GM23248 (cell line): ENCODE measurements around the gene ETFA. TPM values are rescaled to one million over a fixed set of nuclear protein-coding genes. Genes with fewer than 3 reads are reported as not detected.

Source experiments
- DNase-seq: peaks from one replicate; pipeline ENCODE4 v3.0.0-alpha.2; 2015
- H2AFZ ChIP-seq: fragments of 200-600 bp; sonication (generic); 2 replicates; pipeline ENCODE4 v1.6.1; 2016; ENCODE audit warnings: antibody characterized with exemption
- H3F3A ChIP-seq: fragments of 200-600 bp; sonication (generic); 2 replicates; pipeline ENCODE4 v1.6.1; 2016; ENCODE audit warnings: mild to moderate bottlenecking, antibody characterized with exemption, mixed run types; ENCODE audit not compliant: insufficient read depth
- H3K27ac ChIP-seq: fragments of 200-600 bp; sonication (generic); 2 replicates; pipeline ENCODE4 v1.5.1; 2016; ENCODE audit warnings: mild to moderate bottlenecking
- H3K27me3 ChIP-seq: fragments of 200-600 bp; sonication (generic); replicated peaks from 2 replicates; pipeline ENCODE4 v1.6.1; 2016; ENCODE audit warnings: mild to moderate bottlenecking; ENCODE audit not compliant: insufficient read depth
- H3K36me3 ChIP-seq: fragments of 200-600 bp; sonication (generic); 2 replicates; pipeline ENCODE4 v1.6.1; 2016; ENCODE audit warnings: low read depth, mild to moderate bottlenecking
- H3K4me1 ChIP-seq: fragments of 200-600 bp; sonication (generic); 2 replicates; pipeline ENCODE4 v1.6.1; 2016; ENCODE audit warnings: mild to moderate bottlenecking; ENCODE audit not compliant: insufficient read depth
- H3K4me2 ChIP-seq: fragments of 200-600 bp; sonication (generic); one replicate; pipeline ENCODE4 v1.6.1; 2016; ENCODE audit warnings: mild to moderate bottlenecking; ENCODE audit not compliant: unreplicated experiment
- H3K4me3 ChIP-seq: fragments of 200-600 bp; sonication (generic); 2 replicates; pipeline ENCODE4 v1.5.1; 2016; ENCODE audit warnings: mild to moderate bottlenecking
- H3K79me2 ChIP-seq: fragments of 200-600 bp; sonication (generic); 2 replicates; pipeline ENCODE4 v1.6.1; 2016; ENCODE audit warnings: mild to moderate bottlenecking; ENCODE audit not compliant: insufficient read depth
- H3K9ac ChIP-seq: fragments of 200-600 bp; sonication (generic); 2 replicates; pipeline ENCODE4 v1.6.1; 2016; ENCODE audit warnings: mild to moderate bottlenecking
- H3K9me2 ChIP-seq: fragments of 200-600 bp; sonication (generic); 2 replicates; pipeline ENCODE4 v1.6.1; 2016; ENCODE audit warnings: mixed run types, mild to moderate bottlenecking, moderate library complexity; ENCODE audit not compliant: insufficient read depth
- H3K9me3 ChIP-seq: fragments of 200-600 bp; sonication (generic); one replicate; pipeline ENCODE4 v1.6.1; 2017; ENCODE audit warnings: low read depth
- H4K20me1 ChIP-seq: fragments of 200-600 bp; sonication (generic); 2 replicates; pipeline ENCODE4 v1.6.0; 2016; ENCODE audit not compliant: insufficient read depth
- EZH2 ChIP-seq: fragments of 200-600 bp; sonication (generic); IDR thresholded peaks from 2 replicates; pipeline ENCODE4 v1.6.1; 2018; ENCODE audit warnings: antibody characterized with exemption, mild to moderate bottlenecking; ENCODE audit not compliant: insufficient read depth, poor library complexity, severe bottlenecking
- EZH2phosphoT487 ChIP-seq: fragments of 200-600 bp; sonication (generic); IDR thresholded peaks from 2 replicates; pipeline ENCODE4 v1.6.1; 2018; ENCODE audit warnings: antibody characterized with exemption, moderate library complexity, mild to moderate bottlenecking, low read depth; ENCODE audit not compliant: insufficient read depth
- WGBS, 2 experiments: methylation state at CpG; one replicate each; pipeline ENCODE4 v1.1.6; 2015 to 2017; ENCODE audit warnings: low lambda C conversion rate in 2 of 2, low coverage in 1 of 2; ENCODE audit errors: missing lambda C conversion rate in 2 of 2; 5-methylcytosine and 5-hydroxymethylcytosine counted together
- in situ Hi-C: fragments of 300-500 bp; cut with MboI; formaldehyde crosslinking; loops from 2 replicates; pipeline ENCODE4 v1.15.0; 2020
- polyA plus RNA-seq: library from polyadenylated mRNA; unstranded; fragments of >200 nt; fragmentation: Nextera tagmentation; extraction: Ambion mirVana; gene quantifications from 2 replicates; pipeline ENCODE4 v1.2.1, GENCODE V29; 2016
- total RNA-seq: library from RNA; depleted of rRNA; stranded (reverse); fragments of >200 nt; shearing (Covaris generic); gene quantifications from 2 replicates; pipeline ENCODE4 v1.2.3, GENCODE V29; 2014

The ETFA gene
- total and polyA plus RNA-seq, 2 experiments from 2014 or later: 94.8 to 141 TPM

DNA sequence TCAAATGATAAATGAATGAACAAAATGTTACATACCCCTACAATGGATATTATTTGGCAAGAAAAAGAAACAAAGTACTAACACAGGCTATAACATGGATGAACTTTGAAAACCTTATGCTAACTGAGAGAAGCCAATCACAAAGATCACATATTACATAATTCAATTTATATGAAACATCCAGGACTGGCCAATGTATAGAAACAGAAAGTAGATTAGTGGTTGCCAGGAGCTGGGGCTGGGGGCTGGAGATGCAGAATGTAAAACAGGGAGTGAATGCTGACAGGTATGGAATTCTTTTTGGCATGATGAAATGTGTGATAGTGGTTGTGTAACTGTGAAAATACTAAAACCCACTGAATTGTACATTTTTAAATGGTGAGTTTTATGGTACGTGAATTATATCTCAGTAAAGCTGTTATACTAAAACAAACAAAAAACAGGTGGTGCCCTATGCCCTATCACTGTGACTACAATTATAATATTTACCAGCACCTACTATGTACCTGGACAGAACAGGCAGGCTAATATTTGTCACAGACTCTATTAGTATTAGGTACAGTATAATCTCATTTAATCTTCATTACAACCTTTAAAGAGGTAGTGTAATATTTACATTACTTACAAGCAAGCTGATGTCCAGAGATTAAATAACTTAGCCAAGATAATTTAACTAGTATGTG, 90.0 kb downstream of the ETFA start:
- WGBS, 2 experiments: 95 to 100% methylated on average over 1 of the region's 1 CpG
- Histone ChIP-seq H3F3A (no peaks in the 10 kb centered on the region), H3K9me3 (no peaks in the 10 kb centered on the region), H3K9ac (no peak overlapping the region), H4K20me1 (no peaks in the 10 kb centered on the region), H3K27ac (no peak overlapping the region), H3K27me3 (no peaks in the 10 kb centered on the region), H3K79me2 (no peaks in the 10 kb centered on the region; the same call in 1 of the 2 replicates), H2AFZ (no peak overlapping the region), H3K4me2 (no peak overlapping the region), H3K9me2 (no peaks in the 10 kb centered on the region), H3K4me1 (peaks cover 12% of the 10 kb centered on the region; the same call in 1 of the 2 replicates), H3K36me3 (peaks cover 14% of the 10 kb centered on the region), H3K4me3 (no peak overlapping the region)
- in situ Hi-C loops: no loop called here
- no peak for DNase-seq
- TF ChIP-seq EZH2 (no peak), EZH2phosphoT487 (no peak)

DNA sequence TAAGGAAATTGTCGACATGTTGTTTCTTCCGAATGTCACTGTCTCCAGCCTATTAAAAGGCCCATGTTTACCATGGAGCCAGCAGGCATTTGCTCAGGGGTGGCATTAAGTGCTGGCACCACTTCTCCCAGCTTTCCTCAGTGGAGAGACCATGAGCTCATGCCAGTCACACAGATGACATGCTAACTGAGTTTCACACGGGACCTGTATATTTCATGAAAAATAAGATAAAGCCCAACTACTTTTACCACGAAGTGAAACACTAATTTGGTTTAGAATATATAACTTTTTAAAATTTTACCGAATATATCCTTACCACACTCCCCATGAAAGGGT, 93.4 kb downstream of the ETFA start:
- Histone ChIP-seq H3F3A (no peaks in the 10 kb centered on the region), H3K9me2 (no peaks in the 10 kb centered on the region), H3K27me3 (no peaks in the 10 kb centered on the region), H3K36me3 (peaks cover 16% of the 10 kb centered on the region; the same call in 1 of the 2 replicates), H4K20me1 (no peaks in the 10 kb centered on the region), H3K4me2 (no peak overlapping the region), H3K9ac (no peak overlapping the region), H2AFZ (no peak overlapping the region), H3K4me3 (no peak overlapping the region), H3K4me1 (peaks cover 12% of the 10 kb centered on the region; the same call in 1 of the 2 replicates), H3K9me3 (no peaks in the 10 kb centered on the region), H3K27ac (no peak overlapping the region), H3K79me2 (no peaks in the 10 kb centered on the region; the same call in 1 of the 2 replicates)
- TF ChIP-seq EZH2phosphoT487 (no peak), EZH2 (no peak)
- 86 to 88% methylated on average over 5 of the region's 5 CpGs for WGBS, 2 experiments
- no peak for DNase-seq
- in situ Hi-C loops: no loop called here

DNA sequence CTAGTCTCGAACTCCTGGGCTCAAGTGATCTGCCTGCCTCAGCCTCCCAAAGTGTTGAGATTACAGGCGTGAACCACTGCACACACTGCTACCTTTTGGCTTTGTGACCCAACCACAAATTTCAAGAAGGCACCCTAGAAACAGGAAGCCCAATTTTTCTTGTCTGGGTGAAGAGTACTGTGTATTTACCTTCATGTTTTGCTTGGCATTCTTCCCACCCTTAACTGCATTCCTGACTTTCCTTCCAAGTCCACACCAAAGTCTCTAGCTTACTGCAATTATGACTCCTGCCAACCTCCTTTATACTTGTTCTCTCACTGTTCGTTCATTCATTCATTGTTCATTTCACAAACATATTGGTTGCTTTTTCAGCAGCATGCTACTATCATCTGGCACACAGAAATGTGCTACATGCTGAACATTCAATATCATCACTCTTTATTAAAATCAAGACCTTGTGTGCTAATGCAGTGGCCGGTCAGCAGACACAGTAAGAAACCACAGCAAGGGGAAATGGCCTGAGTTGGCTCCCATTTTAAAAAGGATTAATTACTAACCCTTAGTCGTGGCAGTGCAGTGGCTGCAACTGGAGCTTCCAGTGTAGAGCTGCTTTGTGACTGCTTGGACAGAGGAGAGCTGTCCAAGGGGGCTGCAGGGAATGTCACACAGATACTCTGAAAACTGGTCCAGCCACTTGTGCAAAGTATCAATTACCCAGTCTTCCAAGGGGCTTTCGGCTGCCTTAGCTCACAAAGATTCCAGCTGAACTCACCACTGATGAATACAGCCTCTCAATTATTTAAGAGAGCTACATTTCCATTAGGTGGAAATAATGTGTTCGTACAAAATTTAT, 94.0 kb downstream of the ETFA start:
- peak; percentile 24 for DNase-seq
- Histone ChIP-seq H3K79me2 (no peaks in the 10 kb centered on the region; the same call in 1 of the 2 replicates), H3K9ac (no peak overlapping the region), H3K36me3 (peaks cover 16% of the 10 kb centered on the region; the same call in 1 of the 2 replicates), H3K9me3 (no peaks in the 10 kb centered on the region), H3K9me2 (no peaks in the 10 kb centered on the region), H3K4me1 (peaks cover 12% of the 10 kb centered on the region; the same call in 1 of the 2 replicates), H3K27me3 (no peaks in the 10 kb centered on the region), H3K27ac (no peak overlapping the region), H3K4me2 (no peak overlapping the region), H3K4me3 (no peak overlapping the region), H2AFZ (no peak overlapping the region), H4K20me1 (no peaks in the 10 kb centered on the region), H3F3A (no peaks in the 10 kb centered on the region)
- WGBS, 2 experiments: 73 to 81% methylated on average over 7 of the region's 7 CpGs
- TF ChIP-seq EZH2phosphoT487: no peak
- no peak for TF ChIP-seq EZH2
- in situ Hi-C loops: no loop called here

DNA sequence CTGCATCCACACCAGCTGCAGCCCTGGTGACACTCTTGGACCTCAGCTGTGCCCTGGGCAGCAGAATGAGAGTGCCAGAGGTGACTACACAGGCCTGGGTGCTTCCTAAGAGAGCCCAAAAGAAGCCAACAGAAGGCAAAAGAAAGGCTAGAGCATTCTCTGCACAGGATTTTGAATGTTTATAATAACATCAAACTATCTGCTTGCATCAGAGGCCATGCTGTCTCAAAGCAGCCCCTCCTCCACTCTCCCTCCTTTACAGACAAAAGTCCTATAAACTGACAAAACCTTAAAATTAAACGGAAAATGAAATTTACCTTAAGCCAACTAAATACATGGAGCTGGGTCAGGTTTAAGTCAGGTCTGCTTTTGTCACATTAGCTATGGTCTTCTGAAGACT, 95.6 kb downstream of the ETFA start:
- no peak overlapping the region for H2AFZ ChIP-seq
- no peak overlapping the region for H3K9ac ChIP-seq
- no peaks in the 10 kb centered on the region for H3K9me3 ChIP-seq
- peaks cover 16% of the 10 kb centered on the region; the same call in 1 of the 2 replicates for H3K36me3 ChIP-seq
- in situ Hi-C loops: no loop called here
- H3K9me2 ChIP-seq: no peaks in the 10 kb centered on the region
- no peaks in the 10 kb centered on the region for H4K20me1 ChIP-seq
- H3K27me3 ChIP-seq: no peaks in the 10 kb centered on the region
- peaks cover 12% of the 10 kb centered on the region; the same call in 1 of the 2 replicates for H3K4me1 ChIP-seq
- no peak overlapping the region for H3K4me2 ChIP-seq
- no peaks in the 10 kb centered on the region; the same call in 1 of the 2 replicates for H3K79me2 ChIP-seq
- no peak overlapping the region for H3K27ac ChIP-seq
- no peaks in the 10 kb centered on the region for H3F3A ChIP-seq
- H3K4me3 ChIP-seq: no peak overlapping the region
- TF ChIP-seq EZH2: no peak
- no peak for TF ChIP-seq EZH2phosphoT487
- 71 to 73% methylated on average over 1 of the region's 1 CpG for WGBS, 2 experiments
- no peak for DNase-seq
